ENCODE measurements around the gene NUCB2.
"Not testable (repeated sequence)": the region's sequence is repeated elsewhere in the genome, so short reads cannot be mapped to it uniquely, and the experiment has no call there.

The NUCB2 gene

DNA sequence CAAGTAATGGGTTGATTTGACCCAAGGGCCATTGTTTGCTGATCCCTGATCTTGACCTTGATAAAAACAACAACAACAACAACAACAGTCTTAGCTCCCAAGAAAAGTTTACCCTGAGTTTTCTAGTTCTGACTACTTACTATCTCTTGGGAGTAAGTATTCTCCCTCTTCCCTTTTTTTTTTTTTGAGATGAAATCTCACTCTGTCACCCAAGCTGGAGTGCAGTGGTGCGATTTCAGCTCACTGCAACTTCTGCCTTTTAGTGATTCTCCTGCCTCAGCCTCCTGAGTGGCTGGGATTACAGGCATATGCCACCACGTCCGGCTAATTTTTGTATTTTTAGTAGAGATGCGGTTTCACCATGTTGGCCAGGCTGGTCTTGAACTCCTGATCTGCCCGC lies 8.0 kb upstream of the NUCB2 start:
- DNase-seq (ENCODE audit: low read depth in 3 of 3): not testable (repeated sequence)

DNA sequence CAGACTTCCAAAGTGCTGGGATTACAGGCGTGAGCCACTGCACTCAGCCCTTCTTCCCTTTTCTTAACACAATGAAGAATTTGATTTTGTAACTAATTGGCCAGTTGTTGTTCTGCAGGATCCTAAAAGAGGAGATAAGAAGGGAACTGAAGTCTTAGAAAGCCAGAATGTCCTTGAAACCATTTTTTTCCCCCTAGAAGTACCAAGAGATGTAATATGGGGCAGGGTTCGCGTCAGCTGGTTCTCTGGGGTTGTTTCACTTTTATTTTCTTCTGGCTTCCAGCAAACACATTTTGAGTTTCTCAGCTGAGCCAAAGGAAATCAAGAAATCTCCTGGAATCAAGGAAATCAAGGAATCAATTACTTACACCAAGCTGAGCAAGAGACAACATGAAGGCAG lies 7.6 kb upstream of the NUCB2 start:
- DNase-seq (ENCODE audit: low read depth in 3 of 3): no peak

DNA sequence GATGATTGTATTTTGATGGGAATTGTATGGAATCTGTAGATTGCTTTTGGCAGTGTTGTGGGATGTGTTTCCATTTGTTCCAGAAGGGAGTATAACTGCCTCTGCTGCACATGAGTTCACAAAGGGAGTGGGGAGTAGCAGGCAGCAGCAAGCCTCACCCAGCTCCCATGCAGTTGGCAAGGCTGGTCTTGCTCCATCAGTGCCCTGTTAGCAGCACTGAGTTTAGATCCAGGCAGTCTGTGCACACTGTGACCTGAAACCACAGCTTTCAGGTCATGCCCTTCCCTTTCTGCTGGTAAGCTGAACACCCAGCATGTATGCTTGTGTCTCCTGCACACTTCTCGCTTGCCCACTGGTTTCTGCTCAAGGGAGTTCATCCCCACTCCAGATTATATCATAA lies 3.7 kb upstream of the NUCB2 start:
- no peak for DNase-seq (ENCODE audit: low read depth in 3 of 3)

DNA sequence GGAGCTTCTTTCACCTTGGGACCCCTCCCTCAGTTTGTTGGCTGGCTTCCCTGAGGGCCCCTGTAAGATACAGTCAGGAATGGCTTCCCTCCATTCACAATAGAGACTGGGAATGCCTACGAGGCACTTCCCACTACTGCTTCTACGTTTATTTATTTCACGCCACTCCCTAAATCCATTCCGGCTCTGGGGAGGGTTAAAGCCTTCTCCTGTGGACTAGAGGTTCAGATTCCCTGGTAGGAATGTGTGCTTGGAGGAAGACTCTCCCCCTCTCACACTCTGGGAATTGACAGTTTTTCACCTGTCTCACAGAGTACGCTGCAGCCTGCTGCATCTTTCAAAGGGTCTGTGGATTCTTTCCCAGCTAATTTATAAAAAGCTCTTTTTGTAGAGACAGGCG lies 3.3 kb upstream of the NUCB2 start:
- DNase-seq (ENCODE audit: low read depth in 3 of 3): no peak

DNA sequence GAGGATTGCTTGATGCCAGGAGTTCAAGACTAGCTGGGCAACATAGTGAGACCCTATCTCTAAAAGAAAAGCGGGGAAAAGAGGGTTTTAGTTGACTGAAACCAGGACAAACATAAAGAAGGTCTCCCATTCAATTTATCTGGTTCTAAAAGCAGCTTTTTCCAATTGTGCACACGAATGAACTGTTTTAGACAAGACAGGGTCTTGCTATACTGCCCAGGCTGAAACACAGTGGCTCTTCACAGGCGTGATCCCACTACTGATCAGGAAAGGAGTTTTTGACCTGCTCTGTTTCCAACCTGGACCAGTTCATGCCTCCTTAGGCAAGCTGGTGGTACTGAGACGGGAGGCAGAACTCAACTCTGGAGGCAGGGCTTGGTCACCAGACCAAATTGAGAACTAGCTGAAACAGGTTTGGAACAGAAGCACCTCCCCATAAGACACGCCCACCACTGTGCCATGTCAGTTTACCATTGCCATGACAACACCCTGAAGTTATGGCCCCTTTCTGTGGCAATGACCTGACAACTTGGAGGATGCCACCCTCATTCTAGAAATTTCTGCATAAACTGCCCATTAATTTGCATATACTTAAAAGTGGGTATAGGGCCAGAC lies 2.8 kb upstream of the NUCB2 start:
- no peak for DNase-seq (ENCODE audit: low read depth in 3 of 3)

DNA sequence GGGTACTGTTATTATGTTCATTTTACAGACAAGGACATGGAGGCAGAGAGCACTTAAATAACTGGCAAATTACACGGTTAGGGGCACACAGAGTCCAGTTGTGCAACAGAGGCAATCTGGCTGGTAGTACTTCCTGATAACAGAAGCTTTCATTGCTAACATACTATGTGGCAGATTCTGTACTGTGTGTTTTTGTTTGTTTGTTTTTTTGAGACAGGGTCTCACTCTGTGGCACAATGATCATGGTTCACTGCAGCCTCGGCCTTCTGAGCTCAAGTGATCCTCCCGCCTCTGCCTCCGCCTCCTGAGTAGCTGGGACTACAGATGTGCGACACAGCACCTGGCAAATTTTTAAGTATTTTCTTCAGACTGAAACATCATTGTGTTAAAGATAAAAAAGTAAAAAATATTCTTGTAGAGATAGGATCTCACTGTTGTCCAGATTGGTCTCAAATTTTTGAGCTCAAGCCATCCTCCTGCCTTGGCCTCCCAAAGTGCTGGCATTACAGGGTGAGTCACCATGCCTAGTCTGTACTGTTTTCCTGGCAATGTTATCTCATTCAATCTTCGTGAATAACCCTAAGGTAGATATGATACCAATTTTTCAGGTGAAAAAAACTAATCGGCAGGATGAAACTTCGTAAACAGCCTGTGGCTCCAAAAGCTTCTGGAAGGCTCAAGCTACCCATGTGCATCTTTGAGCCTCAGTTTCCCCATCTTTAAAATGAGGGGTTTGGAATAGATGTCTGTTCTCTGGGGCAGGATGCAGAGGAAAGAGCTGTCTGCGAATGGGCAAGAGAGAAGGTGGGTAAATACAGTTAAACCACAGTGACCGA lies 921 bp upstream of the NUCB2 start:
- DNase-seq (ENCODE audit: low read depth in 3 of 3): no peak

DNA sequence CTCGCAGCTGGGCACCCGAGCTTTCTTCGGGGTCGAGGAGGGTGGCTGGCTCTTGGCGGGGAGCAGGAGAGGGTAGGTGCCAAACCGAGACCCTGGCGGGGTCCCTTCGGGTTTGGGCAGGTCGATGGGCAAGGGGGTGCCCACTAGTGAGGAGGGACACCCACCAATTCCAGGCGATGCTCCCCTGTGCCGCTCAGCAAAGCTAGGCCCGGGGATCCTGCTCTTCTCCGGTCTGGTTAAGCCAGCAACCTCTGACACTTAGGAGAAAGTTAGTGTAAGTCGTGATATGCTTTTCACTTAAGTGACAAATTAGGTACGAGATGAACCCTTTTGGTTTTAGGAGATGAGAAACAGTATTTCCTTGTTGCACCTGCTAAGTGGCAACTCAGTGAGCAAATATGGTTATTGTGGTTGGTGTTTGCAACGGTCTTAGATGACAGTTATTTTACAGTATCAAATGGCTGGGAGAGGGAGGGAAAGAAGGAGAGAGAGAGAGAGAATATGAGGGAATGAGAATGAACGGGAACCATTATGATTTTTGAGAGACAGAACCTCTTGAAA lies 565 bp downstream of the NUCB2 start:
- no peak for DNase-seq (ENCODE audit: low read depth in 3 of 3)

DNA sequence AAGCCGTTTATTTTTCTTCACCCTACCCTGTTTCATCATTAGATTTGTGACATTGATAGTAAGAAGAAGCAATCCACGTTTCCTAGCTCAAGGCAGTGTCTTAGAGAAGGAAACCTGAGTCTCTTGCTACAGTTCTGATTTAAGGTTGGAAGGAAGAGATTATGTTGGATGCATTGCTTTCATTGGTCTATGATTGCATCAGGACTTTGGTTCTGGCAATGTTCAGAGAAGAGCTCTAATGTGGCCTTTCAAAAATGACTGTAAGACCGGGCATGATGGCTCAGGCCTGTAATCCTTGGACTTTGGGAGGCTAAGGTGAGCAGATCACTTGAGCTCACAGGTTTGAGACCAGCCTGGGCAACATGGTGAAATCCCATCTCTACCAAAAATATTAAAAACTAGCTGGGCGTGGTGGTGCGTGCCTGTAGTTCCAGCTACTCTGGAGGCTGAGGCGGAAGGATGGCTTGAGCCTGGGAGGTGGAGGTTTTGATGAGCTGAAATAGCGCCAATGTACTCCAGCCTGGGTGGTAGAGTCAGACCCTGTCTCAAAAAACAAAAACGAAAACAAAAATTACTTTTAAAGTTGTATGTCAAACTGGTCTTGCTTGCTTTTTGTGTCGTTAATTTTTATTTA lies 4.1 kb downstream of the NUCB2 start:
- no peak for DNase-seq (ENCODE audit: low read depth in 3 of 3)

DNA sequence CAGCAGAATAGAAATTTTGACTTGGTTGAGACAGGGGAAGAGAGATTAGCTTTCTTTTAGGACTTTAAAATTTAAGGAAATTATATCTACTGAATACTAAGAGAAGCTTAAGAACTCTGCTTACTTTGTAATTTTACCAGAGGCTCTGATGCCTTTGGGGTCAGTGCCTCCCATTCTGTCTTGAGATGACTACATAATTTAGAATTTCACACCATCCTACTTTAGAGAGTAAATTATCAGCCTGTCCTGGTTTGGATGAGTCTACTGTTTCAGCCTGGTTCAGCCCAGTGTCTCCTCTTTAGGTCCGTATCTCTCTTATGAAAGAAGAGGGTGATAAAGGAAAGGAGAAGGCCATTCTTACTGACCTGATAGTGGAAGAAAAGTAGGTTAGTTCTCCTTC lies 9.8 kb downstream of the NUCB2 start:
- DNase-seq (ENCODE audit: low read depth in 3 of 3): no peak

DNA sequence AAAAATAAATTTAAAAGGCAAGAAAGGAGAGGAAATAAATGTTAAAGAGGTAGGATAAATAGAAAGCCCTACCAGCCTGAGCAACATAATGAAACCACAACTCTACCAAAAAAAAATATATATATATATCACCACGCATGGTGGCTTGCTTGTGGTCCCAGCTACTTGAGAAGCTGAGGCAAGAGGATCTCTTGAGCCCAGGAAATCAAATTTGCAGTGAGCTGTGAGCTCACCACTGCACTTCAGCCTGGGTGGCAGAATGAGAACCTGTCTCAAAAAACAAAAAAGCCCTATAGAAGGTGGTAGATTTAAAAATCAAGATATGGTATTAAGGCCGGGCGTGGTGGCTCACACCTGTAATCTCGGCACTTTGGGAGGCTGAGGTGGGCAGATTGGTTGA lies 10.5 kb downstream of the NUCB2 start:
- DNase-seq (ENCODE audit: low read depth in 3 of 3): no peak

DNA sequence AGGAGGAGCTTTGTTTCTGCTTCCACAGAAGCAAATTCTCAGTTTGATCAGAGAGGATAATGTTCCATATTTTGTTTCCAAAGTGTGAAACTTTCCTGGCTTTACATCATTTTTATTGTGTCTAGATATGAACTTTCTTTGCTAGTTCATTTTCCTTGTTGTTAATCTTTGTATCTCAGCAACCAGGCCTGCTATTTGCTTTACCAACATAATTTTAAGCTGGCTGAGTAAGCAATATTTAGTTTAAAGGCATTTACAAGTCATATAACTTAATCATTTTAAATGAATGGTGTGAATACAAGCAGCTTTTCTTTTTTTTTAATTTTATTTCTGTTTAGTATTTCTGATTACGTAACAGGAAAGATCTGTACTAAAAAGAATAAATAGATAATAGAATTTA lies 15.2 kb downstream of the NUCB2 start:
- no peak for DNase-seq (ENCODE audit: low read depth in 3 of 3)

DNA sequence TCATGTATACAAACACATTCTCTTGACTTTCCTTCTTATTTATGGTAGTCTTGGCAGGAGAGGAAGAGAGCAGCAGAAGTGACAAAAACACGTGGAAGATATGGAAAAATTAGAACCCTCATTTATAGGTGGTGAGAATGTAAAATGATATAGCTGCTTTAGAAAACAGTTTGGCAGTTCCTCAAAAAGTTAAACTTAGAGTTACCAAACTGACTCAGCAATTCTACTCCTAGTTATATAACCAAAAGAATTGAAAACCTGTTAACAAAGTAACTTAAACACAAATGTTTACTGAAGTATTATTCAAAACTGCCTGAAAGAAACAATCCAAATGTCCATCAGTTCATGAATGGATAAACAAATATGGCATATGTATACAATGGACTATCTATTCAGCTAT lies 16.8 kb downstream of the NUCB2 start:
- DNase-seq (ENCODE audit: low read depth in 3 of 3): no peak

DNA sequence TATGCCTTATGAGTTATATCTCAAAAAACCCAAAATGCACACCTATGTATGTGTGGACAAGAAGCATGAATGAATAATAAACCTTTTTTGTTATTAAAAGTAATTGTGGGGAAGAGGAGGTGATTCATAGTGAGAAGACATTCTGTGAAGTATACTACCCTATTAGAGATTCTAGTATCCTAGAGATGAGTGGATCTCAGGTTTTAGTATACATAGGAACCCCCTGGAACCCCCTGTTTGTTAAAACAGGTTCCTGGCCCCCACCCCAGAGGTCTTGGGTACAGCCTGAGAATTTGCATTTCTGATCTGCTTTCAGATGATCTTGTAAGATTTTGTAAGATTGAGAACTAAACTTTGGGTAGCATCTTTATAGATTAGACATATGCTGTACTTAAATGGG lies 17.5 kb downstream of the NUCB2 start:
- DNase-seq (ENCODE audit: low read depth in 3 of 3): no peak

DNA sequence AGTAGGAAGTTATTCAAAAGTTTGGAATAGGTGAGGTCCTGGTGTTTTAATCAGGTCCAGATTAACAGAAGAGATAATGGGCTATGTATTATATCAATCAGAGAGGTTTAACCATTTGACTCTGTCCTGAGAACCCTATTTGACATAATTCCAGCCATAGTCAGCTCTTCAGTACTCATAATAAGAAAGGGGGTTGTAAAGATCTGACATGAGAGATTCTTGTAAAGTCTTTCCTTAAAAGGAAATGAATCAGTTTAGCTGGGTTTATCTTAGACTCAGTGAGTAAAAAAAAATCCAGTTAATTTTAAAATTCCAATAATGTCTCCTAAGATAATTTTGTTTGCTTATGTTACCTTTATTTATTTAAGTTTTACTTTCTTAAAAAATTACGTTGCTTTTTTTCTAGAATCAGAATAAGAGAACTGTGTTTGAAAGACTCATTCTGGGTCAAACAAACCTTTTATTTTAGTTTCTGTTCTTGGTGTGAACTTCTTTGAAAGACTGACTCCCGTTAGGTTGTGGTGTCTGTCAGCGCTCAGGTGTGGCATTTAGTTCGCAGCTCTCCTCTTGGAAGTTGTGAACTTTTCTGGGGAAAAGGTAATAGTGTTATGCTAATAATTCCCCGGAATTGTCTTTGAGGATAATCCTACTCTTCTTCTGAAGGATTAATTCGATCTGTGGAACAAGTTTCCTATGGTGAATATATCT lies 20.5 kb downstream of the NUCB2 start:
- DNase-seq (ENCODE audit: low read depth in 3 of 3): no peak

DNA sequence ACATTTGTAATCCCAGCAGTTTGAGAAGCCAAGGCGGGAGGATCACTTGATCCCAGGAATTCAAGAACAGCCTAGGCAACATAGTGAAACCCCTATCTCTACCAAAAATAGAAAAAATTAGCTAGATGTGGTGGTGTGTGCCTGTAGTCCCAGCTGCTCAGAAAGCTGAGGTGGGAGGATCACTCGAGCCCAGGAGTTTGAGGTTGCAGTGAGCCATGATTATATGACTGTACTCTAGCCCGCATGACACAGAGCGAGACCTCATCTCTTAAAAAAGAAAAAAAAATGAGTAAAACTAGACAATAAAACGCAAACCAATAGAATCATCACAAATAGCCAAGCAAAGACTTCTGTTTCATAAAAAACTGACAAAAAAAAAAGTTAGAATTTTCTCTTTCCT lies 21.8 kb downstream of the NUCB2 start:
- DNase-seq (ENCODE audit: low read depth in 3 of 3): peak in 1 of 3 experiments; percentile 63

DNA sequence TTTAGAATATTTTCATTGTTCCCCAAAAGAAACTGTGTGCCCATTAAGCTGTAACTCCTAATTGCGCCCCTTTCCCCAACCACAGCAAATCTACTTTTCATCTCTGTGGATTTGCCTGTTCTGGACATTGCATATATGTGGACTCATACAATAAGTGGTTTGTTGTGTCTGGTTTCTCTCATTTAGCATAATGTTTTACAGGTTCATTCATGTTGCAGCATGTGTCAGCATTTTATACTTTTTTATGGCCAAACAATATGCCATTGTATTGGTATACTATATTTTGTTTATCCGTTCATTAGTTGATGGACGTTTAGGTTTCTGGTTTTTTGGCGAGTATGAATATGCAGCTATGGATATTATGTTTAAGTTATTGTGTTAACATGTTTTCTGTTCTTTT lies 23.8 kb downstream of the NUCB2 start:
- DNase-seq (ENCODE audit: low read depth in 3 of 3): no peak

DNA sequence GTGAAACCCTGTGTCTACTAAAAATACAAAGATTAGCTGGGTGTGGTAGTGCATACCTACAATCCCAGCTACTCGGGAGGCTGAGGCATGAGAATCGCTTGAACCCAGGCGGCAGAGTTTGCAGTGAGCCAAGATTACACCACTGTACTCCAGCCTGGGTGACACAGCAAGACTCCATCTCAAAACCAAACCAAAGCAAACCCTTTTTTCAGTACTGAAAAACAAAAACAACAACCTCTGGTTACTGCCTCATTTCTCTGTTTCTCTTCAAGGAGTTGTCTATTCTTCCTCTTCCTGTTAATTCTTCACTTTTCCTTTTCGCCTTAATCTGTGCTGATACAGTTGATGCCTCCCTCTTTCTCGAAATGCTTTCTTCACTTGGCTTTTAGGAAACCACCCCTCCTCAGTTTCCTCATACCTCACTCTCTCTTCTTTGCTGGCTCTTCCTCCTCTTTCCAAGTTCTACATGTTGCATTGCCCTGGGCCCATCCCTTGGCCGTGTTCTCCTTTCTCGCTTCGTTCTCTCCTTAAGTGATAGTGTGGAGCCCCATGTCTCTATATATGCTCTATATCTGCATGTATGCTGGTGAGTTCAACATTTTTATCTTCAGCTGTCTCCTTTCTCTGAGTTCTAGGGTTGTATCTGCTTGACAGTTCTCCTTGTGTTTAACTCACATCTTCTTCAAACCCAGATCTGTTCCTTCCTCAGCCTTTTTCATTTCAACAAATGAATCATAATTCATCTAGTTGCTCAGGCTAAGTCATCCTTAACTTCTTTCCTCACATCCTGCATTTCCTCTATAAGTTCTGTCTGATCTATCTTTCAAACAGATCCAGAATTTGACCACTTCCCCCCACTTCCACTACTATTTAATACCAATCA lies 37.1 kb downstream of the NUCB2 start:
- no peak for DNase-seq (ENCODE audit: low read depth in 3 of 3)

DNA sequence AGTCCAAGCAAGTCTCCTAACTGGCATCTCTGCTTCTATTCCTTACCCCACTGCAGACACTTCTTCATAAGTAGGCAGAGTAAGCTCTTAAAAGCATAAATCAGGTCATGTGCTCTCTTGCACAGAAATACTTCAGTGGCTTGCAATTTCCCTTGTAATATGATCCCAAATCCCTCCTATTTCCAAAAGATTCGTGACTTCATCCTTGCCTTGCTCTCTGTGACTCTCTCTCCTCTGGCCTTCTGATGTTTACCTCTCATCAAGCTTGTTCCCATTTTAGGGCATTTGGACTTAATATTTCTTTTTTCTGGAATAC lies 37.7 kb downstream of the NUCB2 start:
- DNase-seq (ENCODE audit: low read depth in 3 of 3): no peak

DNA sequence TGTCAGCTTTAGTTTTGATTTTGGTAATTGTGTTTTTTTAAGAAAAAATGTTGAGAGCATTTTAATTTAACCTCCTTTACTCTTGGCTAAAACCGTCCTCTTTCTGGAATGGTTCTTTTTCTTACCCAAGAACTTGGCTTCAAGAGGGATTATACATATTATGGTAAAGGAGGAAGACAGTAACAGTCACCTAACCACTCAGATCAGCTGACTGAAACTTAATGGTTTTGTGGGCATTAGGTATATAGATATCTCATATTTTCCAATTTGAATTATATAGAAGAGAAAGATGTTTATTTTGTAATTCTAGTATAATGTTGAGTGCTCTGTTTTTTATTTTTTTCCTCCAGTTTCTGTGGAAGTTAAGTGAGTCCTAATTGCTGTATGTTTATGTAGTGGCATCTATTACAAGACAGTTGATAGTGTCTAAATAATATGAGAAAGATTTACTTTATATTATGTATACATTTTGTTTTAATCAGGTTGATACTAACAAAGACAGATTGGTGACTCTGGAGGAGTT lies 38.4 kb downstream of the NUCB2 start:
- no peak for DNase-seq (ENCODE audit: low read depth in 3 of 3)

DNA sequence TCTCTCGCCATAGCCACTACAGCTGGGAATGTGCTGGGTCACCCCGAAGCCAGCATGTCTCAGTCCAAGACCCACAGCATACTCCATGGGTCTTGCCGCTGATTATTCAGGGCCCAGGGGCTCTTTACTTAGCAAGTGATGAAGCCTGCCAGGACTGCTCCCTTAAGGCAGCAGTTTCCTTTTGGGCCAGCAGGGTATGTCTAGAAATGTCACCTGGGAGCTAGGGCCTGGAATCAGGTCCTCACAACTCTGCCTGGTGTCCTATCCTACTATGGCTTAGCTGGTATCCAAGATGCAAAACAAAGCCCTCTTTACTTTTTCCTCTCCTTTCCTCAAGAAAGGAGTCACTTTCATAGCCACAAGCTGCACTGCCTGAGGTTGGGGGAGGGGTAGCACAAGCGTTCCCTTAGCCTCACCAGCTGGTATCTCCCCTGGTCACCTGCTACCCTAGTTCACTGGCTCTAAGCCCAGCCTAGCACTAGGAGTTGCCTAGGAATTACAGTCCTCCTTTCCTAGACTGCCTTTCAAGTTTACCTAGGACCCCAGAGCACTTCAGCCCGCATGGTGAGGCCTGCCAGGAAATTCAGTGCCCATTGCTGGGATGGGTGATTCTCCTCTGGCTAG lies 52.4 kb downstream of the NUCB2 start:
- DNase-seq (ENCODE audit: low read depth in 3 of 3): no peak

DNA sequence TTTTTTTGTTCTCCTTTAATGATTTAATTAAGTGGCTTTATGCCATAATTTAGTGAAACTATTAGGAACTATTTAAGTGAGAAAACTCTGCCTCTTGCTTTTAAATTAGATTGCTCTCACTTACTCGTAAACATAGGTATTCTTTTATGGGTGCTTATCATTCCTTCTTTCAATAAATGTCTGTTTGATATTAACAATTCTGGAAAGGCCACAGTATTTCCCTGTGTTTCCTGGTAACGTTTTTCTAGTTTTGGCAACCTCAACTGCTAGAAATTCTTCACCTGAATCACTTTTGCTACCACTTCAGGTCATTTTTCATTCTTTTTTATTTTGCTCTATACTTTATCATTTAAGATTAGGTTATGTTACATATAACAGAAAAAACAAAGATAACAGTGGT lies 55.1 kb downstream of the NUCB2 start:
- no peak for DNase-seq (ENCODE audit: low read depth in 3 of 3)
